Nephron (organoid): ENCODE results near the gene ATAD1.
"Not testable (repeated sequence)": the region's sequence is repeated elsewhere in the genome, so short reads cannot be mapped to it uniquely, and the experiment has no call there.

ENCODE experiments used
- H3K27ac Mint-ChIP-seq, 3 experiments: 2 replicates each; pipeline ENCODE4 v1.8.0; 2020; ENCODE audit warnings: mixed read lengths in 3 of 3, mild to moderate bottlenecking in 2 of 3, moderate library complexity in 1 of 3
- H3K27me3 Mint-ChIP-seq: 2 replicates; pipeline ENCODE4 v1.8.0; 2021; ENCODE audit warnings: low read depth, mild to moderate bottlenecking, moderate library complexity, mixed read lengths
- H3K36me3 Mint-ChIP-seq: 2 replicates; pipeline ENCODE4 v1.8.0; 2020; ENCODE audit warnings: low read depth, mixed read lengths
- H3K4me1 Mint-ChIP-seq: 2 replicates; pipeline ENCODE4 v1.8.0; 2020; ENCODE audit warnings: mixed read lengths
- H3K4me3 Mint-ChIP-seq, 3 experiments: 2 replicates each; pipeline ENCODE4 v1.8.0; 2020; ENCODE audit warnings: mild to moderate bottlenecking in 3 of 3, mixed read lengths in 3 of 3, moderate library complexity in 2 of 3
- H3K9me3 Mint-ChIP-seq: 2 replicates; pipeline ENCODE4 v1.8.0; 2020; ENCODE audit warnings: mixed read lengths
- TF ChIP-seq, protein P1 (sequence below), 3 experiments: fragments of 200-600 bp; sonication (generic); IDR thresholded peaks; one replicate each; pipeline ENCODE4 v1.5.0; 2021; ENCODE audit warnings: antibody characterized with exemption in 3 of 3; ENCODE audit not compliant: unreplicated experiment in 3 of 3

The ATAD1 gene

DNA sequence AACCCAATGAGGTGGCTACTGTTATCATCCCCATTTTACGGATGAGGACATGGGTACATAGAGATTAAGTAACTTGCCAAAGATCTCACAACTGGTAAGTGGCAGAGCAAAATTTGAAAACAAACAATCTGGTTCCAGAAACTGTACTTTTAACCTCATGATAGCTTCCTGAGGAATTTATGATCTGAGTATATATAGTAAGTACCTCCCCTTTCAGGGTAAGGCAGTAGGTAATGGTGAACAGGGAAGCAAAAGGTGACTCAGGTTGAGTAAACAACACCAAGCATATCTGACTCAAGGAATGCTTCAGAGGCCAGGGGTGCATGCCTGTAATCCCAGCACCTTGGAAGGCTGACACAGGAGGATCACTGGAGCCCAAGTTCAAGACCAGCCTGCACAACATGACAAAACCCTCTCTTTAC, 24.2 kb upstream of the ATAD1 start:
- H3K4me1 Mint-ChIP-seq, result no peaks in the 10 kb centered on the region
- no peak overlapping the region for H3K4me3 Mint-ChIP-seq
- H3K36me3 Mint-ChIP-seq, result no peaks in the 10 kb centered on the region
- H3K27ac Mint-ChIP-seq, result no peak overlapping the region
- H3K9me3 Mint-ChIP-seq, result no peaks in the 10 kb centered on the region
- H3K27me3 Mint-ChIP-seq, result no peaks in the 10 kb centered on the region
- TF ChIP-seq, protein P1, sequence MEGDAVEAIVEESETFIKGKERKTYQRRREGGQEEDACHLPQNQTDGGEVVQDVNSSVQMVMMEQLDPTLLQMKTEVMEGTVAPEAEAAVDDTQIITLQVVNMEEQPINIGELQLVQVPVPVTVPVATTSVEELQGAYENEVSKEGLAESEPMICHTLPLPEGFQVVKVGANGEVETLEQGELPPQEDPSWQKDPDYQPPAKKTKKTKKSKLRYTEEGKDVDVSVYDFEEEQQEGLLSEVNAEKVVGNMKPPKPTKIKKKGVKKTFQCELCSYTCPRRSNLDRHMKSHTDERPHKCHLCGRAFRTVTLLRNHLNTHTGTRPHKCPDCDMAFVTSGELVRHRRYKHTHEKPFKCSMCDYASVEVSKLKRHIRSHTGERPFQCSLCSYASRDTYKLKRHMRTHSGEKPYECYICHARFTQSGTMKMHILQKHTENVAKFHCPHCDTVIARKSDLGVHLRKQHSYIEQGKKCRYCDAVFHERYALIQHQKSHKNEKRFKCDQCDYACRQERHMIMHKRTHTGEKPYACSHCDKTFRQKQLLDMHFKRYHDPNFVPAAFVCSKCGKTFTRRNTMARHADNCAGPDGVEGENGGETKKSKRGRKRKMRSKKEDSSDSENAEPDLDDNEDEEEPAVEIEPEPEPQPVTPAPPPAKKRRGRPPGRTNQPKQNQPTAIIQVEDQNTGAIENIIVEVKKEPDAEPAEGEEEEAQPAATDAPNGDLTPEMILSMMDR (IDR thresholded peaks at IDR 0.05; ENCODE audit: unreplicated experiment in 3 of 3), result no peak

DNA sequence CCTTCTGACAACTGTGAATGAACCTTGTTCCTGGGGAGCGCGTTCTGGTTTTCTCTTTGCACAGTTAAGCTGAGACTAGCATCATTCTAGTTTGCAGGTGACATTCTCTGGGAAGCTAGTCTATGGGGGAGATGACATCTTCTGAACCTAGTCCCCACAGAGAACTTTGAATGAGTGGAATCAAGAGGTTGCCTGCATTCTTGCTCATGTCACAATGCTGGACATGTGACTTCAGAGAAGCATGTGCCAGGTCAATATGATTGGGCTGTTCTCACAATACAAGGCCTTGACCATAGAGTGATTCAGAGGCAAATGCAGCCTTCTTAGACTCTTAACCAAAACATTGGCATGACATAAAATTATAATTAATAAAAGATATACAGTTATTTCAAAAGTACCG, 23.2 kb upstream of the ATAD1 start:
- Mint-ChIP-seq H3K4me3 (no peak overlapping the region), H3K27me3 (no peaks in the 10 kb centered on the region), H3K9me3 (no peaks in the 10 kb centered on the region), H3K27ac (no peak overlapping the region), H3K4me1 (no peaks in the 10 kb centered on the region), H3K36me3 (no peaks in the 10 kb centered on the region)
- TF ChIP-seq, protein P1 (IDR thresholded peaks at IDR 0.05; ENCODE audit: unreplicated experiment in 3 of 3), result no peak

DNA sequence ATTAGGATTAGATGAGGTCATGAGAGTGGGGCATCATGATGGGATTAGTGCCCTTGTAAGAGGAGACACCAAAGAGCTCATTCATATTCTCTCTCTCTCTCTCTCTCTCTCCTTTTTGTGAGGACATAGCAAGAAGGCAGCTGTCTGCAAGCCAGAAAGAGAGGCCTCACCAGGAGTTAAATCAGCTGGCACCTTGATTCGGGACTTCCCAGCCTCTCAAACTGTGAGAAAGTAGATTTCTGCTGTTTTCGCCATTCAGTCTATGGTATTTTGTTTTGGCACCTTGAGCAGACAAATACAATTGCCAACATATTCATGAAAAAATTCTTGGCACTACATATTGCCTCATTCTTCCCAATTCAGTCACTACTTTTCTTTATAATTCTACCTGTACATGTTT, 20.6 kb upstream of the ATAD1 start:
- Mint-ChIP-seq H3K4me3 (no peak overlapping the region), H3K9me3 (no peaks in the 10 kb centered on the region), H3K4me1 (no peaks in the 10 kb centered on the region), H3K36me3 (no peaks in the 10 kb centered on the region), H3K27me3 (no peaks in the 10 kb centered on the region), H3K27ac (no peak overlapping the region)
- TF ChIP-seq, protein P1 (IDR thresholded peaks at IDR 0.05; ENCODE audit: unreplicated experiment in 3 of 3), result no peak

DNA sequence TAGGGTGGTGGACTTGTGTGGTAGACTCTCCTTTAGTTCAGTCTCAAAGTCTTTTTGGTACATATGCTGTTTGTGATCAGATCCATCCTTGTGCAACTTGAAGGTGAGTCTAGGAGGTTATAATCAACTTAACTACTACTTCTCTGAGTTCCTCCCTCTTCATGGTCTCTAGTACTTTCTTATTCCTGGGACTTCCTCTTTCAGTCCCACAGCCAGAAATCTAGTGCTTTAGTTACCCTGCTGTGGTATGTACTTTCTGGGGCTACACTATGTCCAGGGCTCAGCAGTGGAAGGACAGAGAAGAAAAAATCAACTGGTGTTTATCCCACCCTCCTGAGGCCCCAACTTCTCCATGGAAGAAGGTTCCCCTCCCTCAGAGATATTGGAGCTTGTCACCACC, 19.4 kb upstream of the ATAD1 start:
- H3K4me1 Mint-ChIP-seq, result no peaks in the 10 kb centered on the region
- no peaks in the 10 kb centered on the region for H3K36me3 Mint-ChIP-seq
- H3K27me3 Mint-ChIP-seq, result peaks cover 3% of the 10 kb centered on the region
- no peak overlapping the region for H3K4me3 Mint-ChIP-seq
- no peak overlapping the region for H3K27ac Mint-ChIP-seq
- H3K9me3 Mint-ChIP-seq, result no peaks in the 10 kb centered on the region
- TF ChIP-seq, protein P1 (IDR thresholded peaks at IDR 0.05; ENCODE audit: unreplicated experiment in 3 of 3), result no peak

DNA sequence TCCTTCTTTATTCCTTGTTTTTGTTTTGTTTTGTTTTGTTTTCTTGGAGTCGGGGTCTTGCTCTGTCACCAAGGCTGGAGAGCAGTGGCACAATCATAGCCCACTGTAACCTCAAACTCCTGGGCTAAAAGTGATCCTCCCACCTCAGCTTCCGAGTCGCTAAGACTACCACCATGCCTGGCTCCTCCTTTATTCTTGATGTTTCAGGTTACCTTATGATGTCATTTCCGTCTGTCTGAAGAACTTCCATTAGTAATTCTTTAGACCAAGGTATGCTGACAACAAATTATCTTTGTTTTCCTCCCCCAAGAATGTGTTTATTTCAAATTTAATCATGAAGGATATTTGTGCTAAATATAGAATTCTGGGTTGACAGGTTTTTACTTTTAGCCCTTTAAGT, 18.1 kb upstream of the ATAD1 start:
- no peak overlapping the region for H3K27ac Mint-ChIP-seq
- no peaks in the 10 kb centered on the region for H3K9me3 Mint-ChIP-seq
- no peaks in the 10 kb centered on the region for H3K36me3 Mint-ChIP-seq
- H3K4me1 Mint-ChIP-seq, result no peaks in the 10 kb centered on the region
- TF ChIP-seq, protein P1 (IDR thresholded peaks at IDR 0.05; ENCODE audit: unreplicated experiment in 3 of 3), result no peak
- no peak overlapping the region for H3K4me3 Mint-ChIP-seq
- H3K27me3 Mint-ChIP-seq, result peaks cover 3% of the 10 kb centered on the region

DNA sequence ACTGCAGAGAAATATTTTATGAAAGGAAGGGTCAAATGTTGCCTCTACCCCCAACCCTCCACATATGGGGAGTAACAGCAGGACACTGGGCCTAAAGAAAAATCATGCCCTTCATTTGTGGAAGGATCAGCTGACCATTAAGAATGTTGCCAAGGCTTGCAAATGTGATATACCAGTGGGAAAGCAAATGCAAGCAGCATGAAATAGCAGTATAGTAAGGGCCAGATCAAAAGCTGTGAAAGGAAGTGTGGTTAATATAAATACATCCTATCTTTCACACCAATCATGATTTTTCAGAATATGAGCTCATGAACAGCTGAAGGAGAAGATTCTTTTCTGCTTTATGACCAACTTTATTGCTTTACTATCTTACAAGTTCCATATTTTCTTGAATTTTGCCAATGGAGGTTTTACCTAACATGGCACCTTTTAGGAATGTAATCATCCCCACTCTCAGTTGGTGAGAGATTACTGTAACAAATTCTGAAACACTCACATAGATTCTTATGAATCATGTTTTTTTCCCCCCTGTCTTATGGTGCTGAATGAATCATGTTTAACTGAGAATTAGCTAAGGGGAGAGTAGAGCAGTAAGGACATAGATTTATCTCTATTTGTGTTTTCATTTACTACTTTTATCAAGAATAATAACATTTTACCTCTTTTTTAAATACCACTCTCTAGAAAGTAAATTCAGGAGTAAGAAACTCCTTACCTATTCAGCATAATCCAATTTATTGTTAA, 12.1 kb upstream of the ATAD1 start:
- H3K27ac Mint-ChIP-seq, result no peak overlapping the region

DNA sequence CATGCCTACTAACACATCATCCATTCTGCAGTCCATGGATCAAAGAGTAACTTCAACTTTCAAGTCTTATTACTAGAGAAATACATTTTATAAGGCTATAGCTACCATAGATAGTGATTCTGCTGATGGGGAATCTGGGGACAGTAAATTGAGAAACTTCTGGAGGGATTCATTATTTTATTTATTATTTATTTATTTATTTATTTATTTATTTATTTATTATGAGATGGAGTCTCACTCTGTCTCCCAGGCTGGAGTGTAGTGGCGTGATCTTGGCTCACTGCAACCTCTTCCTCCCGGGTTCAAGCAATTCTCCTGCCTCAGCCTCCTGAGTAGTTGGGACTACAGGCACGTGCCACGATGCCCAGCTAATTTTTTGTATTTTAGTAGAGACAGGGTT, 11.0 kb upstream of the ATAD1 start:
- H3K9me3 Mint-ChIP-seq, H3K4me3 Mint-ChIP-seq, H3K27ac Mint-ChIP-seq, H3K36me3 Mint-ChIP-seq, H3K27me3 Mint-ChIP-seq, H3K4me1 Mint-ChIP-seq: not testable (repeated sequence)

More for the DNA sequence above, 12.1 kb upstream of the ATAD1 start:
- no peak overlapping the region for H3K4me3 Mint-ChIP-seq
- no peaks in the 10 kb centered on the region for H3K9me3 Mint-ChIP-seq
- H3K27me3 Mint-ChIP-seq, result peaks cover 3% of the 10 kb centered on the region
- H3K4me1 Mint-ChIP-seq, result no peaks in the 10 kb centered on the region
- TF ChIP-seq, protein P1 (IDR thresholded peaks at IDR 0.05; ENCODE audit: unreplicated experiment in 3 of 3), result no peak
- H3K36me3 Mint-ChIP-seq, result no peaks in the 10 kb centered on the region
